Stomach smooth muscle (tissue), 2 donors: ENCODE measurements around the gene HSFX2.
"Not testable (repeated sequence)": the region's sequence is repeated elsewhere in the genome, so short reads cannot be mapped to it uniquely, and the experiment has no call there.

ENCODE experiments used
- H3K27ac ChIP-seq: one replicate; pipeline ENCODE4 v1.7.0; 2013; ENCODE audit warnings: mild to moderate bottlenecking, low read length, inconsistent platforms
- H3K27me3 ChIP-seq, 2 donors: one replicate each; pipeline ENCODE4 v1.7.0; 2013; ENCODE audit warnings: low read length in 2 of 2; ENCODE audit not compliant: insufficient read depth in 2 of 2, control insufficient read depth in 1 of 2
- H3K36me3 ChIP-seq, 2 donors: one replicate each; pipeline ENCODE4 v1.7.0; 2013; ENCODE audit warnings: low read length in 2 of 2; ENCODE audit not compliant: control insufficient read depth in 2 of 2, insufficient read depth in 2 of 2
- H3K4me1 ChIP-seq: one replicate; pipeline ENCODE4 v1.7.0; 2013; ENCODE audit warnings: low read length; ENCODE audit not compliant: control insufficient read depth, insufficient read depth
- H3K4me3 ChIP-seq, 2 donors: one replicate each; pipeline ENCODE4 v1.7.0; 2013; ENCODE audit warnings: low read length in 2 of 2
- H3K9ac ChIP-seq, 2 donors: one replicate each; pipeline ENCODE4 v1.7.0; 2013; ENCODE audit warnings: low read length in 2 of 2, mild to moderate bottlenecking in 1 of 2
- H3K9me3 ChIP-seq, 2 donors: one replicate each; pipeline ENCODE4 v1.7.0; 2013; ENCODE audit warnings: low read length in 2 of 2; ENCODE audit not compliant: control insufficient read depth in 2 of 2
- donor health status: healthy.
- donor health status: Pancreatic carcinoma.

HSFX2 gene

GRCh38 chrX:149628768-149629167 lies 33.7 kb upstream of the HSFX2 start:
- Histone ChIP-seq H3K9ac (no peak overlapping the region), H3K4me1 (peaks cover 8% of the 10 kb centered on the region), H3K4me3 (no peak overlapping the region), H3K9me3 (no peaks in the 10 kb centered on the region), H3K36me3 (no peaks in the 10 kb centered on the region), H3K27me3 (no peaks in the 10 kb centered on the region), H3K27ac (no peak overlapping the region)

- peaks cover 8% of the 10 kb centered on the region for H3K4me1 ChIP-seq
- H3K9me3 ChIP-seq, result no peaks in the 10 kb centered on the region
- H3K4me3 ChIP-seq, result no peak overlapping the region
- H3K27ac ChIP-seq, result no peak overlapping the region
- no peaks in the 10 kb centered on the region for H3K27me3 ChIP-seq
- no peak overlapping the region for H3K9ac ChIP-seq
- no peaks in the 10 kb centered on the region for H3K36me3 ChIP-seq
These were observed 33.2 kb upstream of the HSFX2 start for GRCh38 chrX:149628280-149628679.

- not testable (repeated sequence) for H3K27me3 ChIP-seq, H3K4me1 ChIP-seq, H3K27ac ChIP-seq, H3K9ac ChIP-seq, H3K9me3 ChIP-seq, H3K4me3 ChIP-seq, H3K36me3 ChIP-seq
These were observed 31.7 kb upstream of the HSFX2 start for GRCh38 chrX:149626829-149627228.

GRCh38 chrX:149619662-149620061 lies 24.5 kb upstream of the HSFX2 start:
- not testable (repeated sequence) for H3K27me3 ChIP-seq, H3K9ac ChIP-seq, H3K9me3 ChIP-seq, H3K36me3 ChIP-seq, H3K4me1 ChIP-seq, H3K4me3 ChIP-seq, H3K27ac ChIP-seq

- Histone ChIP-seq H3K9me3 (no peaks in the 10 kb centered on the region), H3K9ac (no peak overlapping the region), H3K4me1 (no peaks in the 10 kb centered on the region), H3K4me3 (no peak overlapping the region), H3K27me3 (no peaks in the 10 kb centered on the region), H3K27ac (no peak overlapping the region), H3K36me3 (no peaks in the 10 kb centered on the region)
These were observed 23.8 kb upstream of the HSFX2 start for GRCh38 chrX:149618871-149619270.

GRCh38 chrX:149611623-149612175 lies 16.6 kb upstream of the HSFX2 start:
- no peak overlapping the region for H3K27ac ChIP-seq
- no peak overlapping the region for H3K4me3 ChIP-seq
- H3K9me3 ChIP-seq, result no peaks in the 10 kb centered on the region
- H3K36me3 ChIP-seq, result peaks cover 0 to 3% of the 10 kb centered on the region in 2 donors
- H3K4me1 ChIP-seq, result no peaks in the 10 kb centered on the region
- H3K9ac ChIP-seq, result no peak overlapping the region
- H3K27me3 ChIP-seq, result no peaks in the 10 kb centered on the region

- H3K4me1 ChIP-seq, result no peaks in the 10 kb centered on the region
- H3K4me3 ChIP-seq, result no peak overlapping the region
These were observed 15.4 kb upstream of the HSFX2 start for GRCh38 chrX:149610511-149610910.

GRCh38 chrX:149607699-149608098 lies 12.6 kb upstream of the HSFX2 start:
- H3K27me3 ChIP-seq, result no peaks in the 10 kb centered on the region
- no peaks in the 10 kb centered on the region for H3K9me3 ChIP-seq
- H3K4me3 ChIP-seq, result no peak overlapping the region
- H3K27ac ChIP-seq, result no peak overlapping the region
- H3K36me3 ChIP-seq, result peaks cover 0 to 6% of the 10 kb centered on the region in 2 donors
- H3K4me1 ChIP-seq, result no peaks in the 10 kb centered on the region
- no peak overlapping the region for H3K9ac ChIP-seq

More at GRCh38 chrX:149610511-149610910, 15.4 kb upstream of the HSFX2 start:
- Histone ChIP-seq H3K9ac (no peak overlapping the region), H3K27ac (no peak overlapping the region), H3K27me3 (no peaks in the 10 kb centered on the region), H3K9me3 (no peaks in the 10 kb centered on the region), H3K36me3 (peaks cover 0 to 6% of the 10 kb centered on the region in 2 donors)

GRCh38 chrX:149605248-149605885 lies 10.3 kb upstream of the HSFX2 start:
- H3K4me1 ChIP-seq, H3K27ac ChIP-seq, H3K9me3 ChIP-seq, H3K4me3 ChIP-seq, H3K36me3 ChIP-seq, H3K27me3 ChIP-seq, H3K9ac ChIP-seq: not testable (repeated sequence)

- H3K27ac ChIP-seq, H3K9me3 ChIP-seq, H3K4me1 ChIP-seq, H3K36me3 ChIP-seq, H3K27me3 ChIP-seq, H3K4me3 ChIP-seq, H3K9ac ChIP-seq: not testable (repeated sequence)
These were observed 3.5 kb upstream of the HSFX2 start for GRCh38 chrX:149598603-149599002.

GRCh38 chrX:149595943-149596342 lies 829 bp upstream of the HSFX2 start:
- not testable (repeated sequence) for H3K4me3 ChIP-seq, H3K4me1 ChIP-seq, H3K27me3 ChIP-seq, H3K9ac ChIP-seq, H3K27ac ChIP-seq, H3K36me3 ChIP-seq, H3K9me3 ChIP-seq
